ENCODE results near the gene FNDC3A.

FNDC3A gene

DNA sequence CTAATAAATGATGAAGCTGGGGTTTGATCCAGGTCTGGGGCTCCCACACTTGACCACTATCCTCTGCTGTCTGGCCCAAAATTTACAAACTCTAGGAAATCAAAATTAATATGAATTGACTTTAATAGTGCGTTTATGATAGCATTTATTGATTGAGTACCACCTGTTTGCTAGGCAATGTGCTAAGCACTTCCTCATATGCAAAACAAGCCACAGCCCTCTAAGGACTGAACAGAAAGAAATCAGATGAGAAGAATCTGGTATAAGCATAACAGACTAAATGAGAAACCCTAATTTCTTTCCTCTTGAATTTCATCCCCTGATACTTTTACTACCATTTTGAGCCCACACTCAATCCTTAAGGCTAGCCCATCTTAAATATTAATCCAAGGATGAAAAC, 237.8 kb downstream of the FNDC3A start:
- peaks cover 13 to 15% of the 10 kb centered on the region in 2 donors for H3K27me3 ChIP-seq (ENCODE audit: control insufficient read depth in 2 of 2, insufficient read depth in 2 of 2, low read length in 2 of 2)
- H3K4me1 ChIP-seq (ENCODE audit: control insufficient read depth in 2 of 2, insufficient read depth in 2 of 2, low read length in 2 of 2): peaks cover 4 to 7% of the 10 kb centered on the region in 2 donors
- no peaks in the 10 kb centered on the region for H3K9me3 ChIP-seq (ENCODE audit: control insufficient read depth in 2 of 2, low read length in 2 of 2)
- no peak overlapping the region for H3K9ac ChIP-seq (ENCODE audit: low read depth in 1 of 2, low read length in 2 of 2)
- peaks cover under 1 to 3% of the 10 kb centered on the region in 2 donors for H3K36me3 ChIP-seq (ENCODE audit: control insufficient read depth in 2 of 2, insufficient read depth in 2 of 2, low read length in 2 of 2)
- H3K27ac ChIP-seq (ENCODE audit: low read depth in 2 of 2, low read length in 2 of 2): no peak overlapping the region
- H3K4me3 ChIP-seq (ENCODE audit: low read length in 2 of 2): no peak overlapping the region

DNA sequence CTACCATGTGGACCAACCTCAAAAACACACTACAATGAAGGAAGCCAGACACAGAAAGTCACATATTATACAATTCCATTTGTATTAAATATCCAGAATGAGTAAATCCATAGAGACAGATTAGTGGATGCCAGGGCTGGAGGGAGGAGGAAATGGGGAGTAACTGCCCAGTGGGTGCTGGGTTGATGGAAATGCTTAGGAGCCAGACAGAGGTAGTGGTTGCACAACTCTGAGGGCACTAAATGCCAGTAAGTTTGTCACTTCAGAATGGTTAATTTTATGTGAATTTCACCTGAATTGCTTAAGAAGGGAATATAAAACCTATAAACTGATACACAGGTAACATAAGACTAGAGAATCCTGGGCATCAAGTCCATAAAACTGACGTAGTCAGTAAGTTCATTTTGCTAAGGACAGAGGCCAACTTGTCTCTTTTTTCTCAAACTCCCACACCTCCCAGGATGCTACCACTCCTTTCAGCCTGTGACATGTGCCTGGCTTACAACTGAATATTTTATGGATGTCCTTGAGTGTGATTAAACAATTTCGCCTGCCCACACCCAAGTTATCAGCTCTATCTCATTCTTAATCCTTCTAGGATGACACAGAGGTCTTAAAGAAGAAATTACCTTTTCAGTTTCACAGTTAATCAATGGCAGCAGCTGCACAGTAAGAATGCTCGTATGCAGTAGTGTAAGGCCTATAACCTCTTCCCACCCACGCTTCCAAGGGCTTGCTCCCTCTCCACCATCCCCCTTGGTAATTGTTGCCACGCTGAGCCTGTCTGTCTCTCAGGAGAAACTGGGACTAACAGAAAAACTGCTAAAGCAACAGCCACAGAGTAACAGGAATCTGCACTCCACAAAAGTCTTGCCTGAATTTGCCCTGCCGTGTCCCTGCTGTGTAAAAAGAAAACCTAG, 238.5 kb downstream of the FNDC3A start:
- Histone ChIP-seq H3K9me3 (ENCODE audit: control insufficient read depth in 2 of 2, low read length in 2 of 2) (no peaks in the 10 kb centered on the region), H3K36me3 (ENCODE audit: control insufficient read depth in 2 of 2, insufficient read depth in 2 of 2, low read length in 2 of 2) (peaks cover 0 to 3% of the 10 kb centered on the region in 2 donors), H3K9ac (ENCODE audit: low read depth in 1 of 2, low read length in 2 of 2) (no peak overlapping the region), H3K4me1 (ENCODE audit: control insufficient read depth in 2 of 2, insufficient read depth in 2 of 2, low read length in 2 of 2) (peaks cover 4 to 9% of the 10 kb centered on the region in 2 donors), H3K27ac (ENCODE audit: low read depth in 2 of 2, low read length in 2 of 2) (no peak overlapping the region), H3K4me3 (ENCODE audit: low read length in 2 of 2) (no peak overlapping the region), H3K27me3 (ENCODE audit: control insufficient read depth in 2 of 2, insufficient read depth in 2 of 2, low read length in 2 of 2) (peaks cover 18 to 19% of the 10 kb centered on the region in 2 donors)

- Histone ChIP-seq H3K27ac (ENCODE audit: low read depth in 2 of 2, low read length in 2 of 2) (peak overlapping the region in 1 of 2 donors; percentile 26), H3K9me3 (ENCODE audit: control insufficient read depth in 2 of 2, low read length in 2 of 2) (no peaks in the 10 kb centered on the region)
These were observed 239.2 kb downstream of the FNDC3A start for GRCh38 chr13:49214917-49215376.

DNA sequence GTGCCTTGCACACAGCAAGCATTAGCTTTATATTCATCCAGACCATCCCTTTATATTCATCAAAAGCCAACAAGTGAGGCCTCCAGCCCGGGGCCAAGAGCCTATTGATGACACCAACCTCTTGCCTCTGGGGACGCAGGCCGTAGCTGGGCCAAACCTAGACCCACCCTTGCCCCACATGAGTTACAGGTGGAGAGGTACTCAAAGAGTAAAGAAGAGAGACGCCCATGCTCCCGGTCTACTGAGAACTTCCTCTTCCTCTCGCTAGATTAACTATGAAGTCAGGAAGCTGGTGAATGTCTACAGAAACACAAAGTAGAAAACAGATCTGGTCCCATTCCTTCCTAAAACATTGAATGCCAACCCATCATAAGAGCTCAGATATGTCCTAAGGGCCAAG, 240.6 kb downstream of the FNDC3A start:
- no peak overlapping the region for H3K27ac ChIP-seq (ENCODE audit: low read depth in 2 of 2, low read length in 2 of 2)
- H3K4me1 ChIP-seq (ENCODE audit: control insufficient read depth in 2 of 2, insufficient read depth in 2 of 2, low read length in 2 of 2): peaks cover 7 to 15% of the 10 kb centered on the region in 2 donors
- H3K36me3 ChIP-seq (ENCODE audit: control insufficient read depth in 2 of 2, insufficient read depth in 2 of 2, low read length in 2 of 2): no peaks in the 10 kb centered on the region
- H3K9me3 ChIP-seq (ENCODE audit: control insufficient read depth in 2 of 2, low read length in 2 of 2): no peaks in the 10 kb centered on the region
- no peak overlapping the region for H3K9ac ChIP-seq (ENCODE audit: low read depth in 1 of 2, low read length in 2 of 2)
- H3K4me3 ChIP-seq (ENCODE audit: low read length in 2 of 2): no peak overlapping the region
- H3K27me3 ChIP-seq (ENCODE audit: control insufficient read depth in 2 of 2, insufficient read depth in 2 of 2, low read length in 2 of 2): peaks cover 30 to 32% of the 10 kb centered on the region in 2 donors

More at GRCh38 chr13:49214917-49215376, 239.2 kb downstream of the FNDC3A start:
- Histone ChIP-seq H3K27me3 (ENCODE audit: control insufficient read depth in 2 of 2, insufficient read depth in 2 of 2, low read length in 2 of 2) (peaks cover 22 to 25% of the 10 kb centered on the region in 2 donors), H3K4me3 (ENCODE audit: low read length in 2 of 2) (no peak overlapping the region), H3K9ac (ENCODE audit: low read depth in 1 of 2, low read length in 2 of 2) (no peak overlapping the region), H3K36me3 (ENCODE audit: control insufficient read depth in 2 of 2, insufficient read depth in 2 of 2, low read length in 2 of 2) (no peaks in the 10 kb centered on the region), H3K4me1 (ENCODE audit: control insufficient read depth in 2 of 2, insufficient read depth in 2 of 2, low read length in 2 of 2) (peaks cover 4 to 9% of the 10 kb centered on the region in 2 donors)

- H3K27me3 ChIP-seq (ENCODE audit: control insufficient read depth in 2 of 2, insufficient read depth in 2 of 2, low read length in 2 of 2): peaks cover 38 to 43% of the 10 kb centered on the region in 2 donors
These were observed 242.3 kb downstream of the FNDC3A start for GRCh38 chr13:49217962-49218492.

DNA sequence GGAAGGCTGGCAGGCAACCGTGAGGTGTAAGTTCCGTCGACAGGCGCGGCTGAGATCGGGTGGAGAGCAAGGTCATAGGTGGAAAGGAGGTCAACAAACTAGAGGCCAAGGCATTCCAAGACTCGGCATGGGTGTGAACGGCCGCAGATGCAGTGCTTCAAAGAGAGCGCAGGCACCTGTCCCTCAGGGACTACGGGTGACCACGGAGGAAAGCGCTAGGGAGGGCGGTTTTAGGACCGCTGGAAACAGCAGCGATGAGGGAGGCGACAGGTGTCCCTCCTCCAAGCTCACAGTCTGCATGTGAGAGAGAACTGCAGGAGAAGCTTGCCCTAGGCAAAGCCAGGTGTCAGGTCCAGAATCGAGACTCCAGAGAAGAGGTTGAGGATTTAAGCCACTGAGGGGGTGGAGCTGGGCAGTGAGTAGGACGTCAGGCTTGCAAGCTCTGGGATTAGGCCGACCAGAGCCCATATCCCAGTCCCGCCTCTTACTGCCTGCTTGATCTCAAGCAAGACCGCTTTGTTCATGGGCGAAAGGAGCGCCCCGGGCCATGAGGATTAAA, 242.9 kb downstream of the FNDC3A start:
- Histone ChIP-seq H3K36me3 (ENCODE audit: control insufficient read depth in 2 of 2, insufficient read depth in 2 of 2, low read length in 2 of 2) (no peaks in the 10 kb centered on the region), H3K27ac (ENCODE audit: low read depth in 2 of 2, low read length in 2 of 2) (no peak overlapping the region), H3K4me1 (ENCODE audit: control insufficient read depth in 2 of 2, insufficient read depth in 2 of 2, low read length in 2 of 2) (peaks cover 7 to 15% of the 10 kb centered on the region in 2 donors), H3K9me3 (ENCODE audit: control insufficient read depth in 2 of 2, low read length in 2 of 2) (no peaks in the 10 kb centered on the region), H3K27me3 (ENCODE audit: control insufficient read depth in 2 of 2, insufficient read depth in 2 of 2, low read length in 2 of 2) (peaks cover 38 to 43% of the 10 kb centered on the region in 2 donors), H3K4me3 (ENCODE audit: low read length in 2 of 2) (no peak overlapping the region), H3K9ac (ENCODE audit: low read depth in 1 of 2, low read length in 2 of 2) (no peak overlapping the region)

More at GRCh38 chr13:49217962-49218492, 242.3 kb downstream of the FNDC3A start:
- H3K27ac ChIP-seq (ENCODE audit: low read depth in 2 of 2, low read length in 2 of 2): no peak overlapping the region
- no peak overlapping the region for H3K9ac ChIP-seq (ENCODE audit: low read depth in 1 of 2, low read length in 2 of 2)
- H3K36me3 ChIP-seq (ENCODE audit: control insufficient read depth in 2 of 2, insufficient read depth in 2 of 2, low read length in 2 of 2): no peaks in the 10 kb centered on the region
- H3K4me3 ChIP-seq (ENCODE audit: low read length in 2 of 2): no peak overlapping the region
- peaks cover 7 to 15% of the 10 kb centered on the region in 2 donors for H3K4me1 ChIP-seq (ENCODE audit: control insufficient read depth in 2 of 2, insufficient read depth in 2 of 2, low read length in 2 of 2)
- no peaks in the 10 kb centered on the region for H3K9me3 ChIP-seq (ENCODE audit: control insufficient read depth in 2 of 2, low read length in 2 of 2)

DNA sequence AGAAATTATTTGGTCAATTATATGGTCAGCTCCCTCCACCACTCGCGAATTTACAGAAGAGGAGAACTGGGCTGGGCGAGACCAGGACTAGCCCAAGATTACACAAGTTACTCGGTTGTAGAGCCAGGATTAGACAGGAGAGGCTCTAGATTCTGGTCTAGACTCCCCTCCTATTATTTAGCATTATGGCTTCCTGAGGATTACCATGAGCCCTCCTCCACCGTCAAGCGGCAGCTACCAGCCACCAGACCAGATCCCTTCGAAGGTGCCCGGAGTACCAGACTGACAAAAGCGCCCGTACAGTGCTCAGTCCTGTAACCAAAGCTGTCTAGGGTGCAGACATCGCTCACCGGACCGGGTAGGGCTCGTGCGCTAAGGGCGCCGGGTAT, 243.9 kb downstream of the FNDC3A start:
- peaks cover 7 to 12% of the 10 kb centered on the region in 2 donors for H3K4me1 ChIP-seq (ENCODE audit: control insufficient read depth in 2 of 2, insufficient read depth in 2 of 2, low read length in 2 of 2)
- peak overlapping the region; percentile 45 to 46 for H3K4me3 ChIP-seq (ENCODE audit: low read length in 2 of 2)
- H3K27ac ChIP-seq (ENCODE audit: low read depth in 2 of 2, low read length in 2 of 2): no peak overlapping the region
- H3K27me3 ChIP-seq (ENCODE audit: control insufficient read depth in 2 of 2, insufficient read depth in 2 of 2, low read length in 2 of 2): peaks cover 41 to 43% of the 10 kb centered on the region in 2 donors
- no peaks in the 10 kb centered on the region for H3K36me3 ChIP-seq (ENCODE audit: control insufficient read depth in 2 of 2, insufficient read depth in 2 of 2, low read length in 2 of 2)
- H3K9ac ChIP-seq (ENCODE audit: low read depth in 1 of 2, low read length in 2 of 2): no peak overlapping the region
- H3K9me3 ChIP-seq (ENCODE audit: control insufficient read depth in 2 of 2, low read length in 2 of 2): no peaks in the 10 kb centered on the region

DNA sequence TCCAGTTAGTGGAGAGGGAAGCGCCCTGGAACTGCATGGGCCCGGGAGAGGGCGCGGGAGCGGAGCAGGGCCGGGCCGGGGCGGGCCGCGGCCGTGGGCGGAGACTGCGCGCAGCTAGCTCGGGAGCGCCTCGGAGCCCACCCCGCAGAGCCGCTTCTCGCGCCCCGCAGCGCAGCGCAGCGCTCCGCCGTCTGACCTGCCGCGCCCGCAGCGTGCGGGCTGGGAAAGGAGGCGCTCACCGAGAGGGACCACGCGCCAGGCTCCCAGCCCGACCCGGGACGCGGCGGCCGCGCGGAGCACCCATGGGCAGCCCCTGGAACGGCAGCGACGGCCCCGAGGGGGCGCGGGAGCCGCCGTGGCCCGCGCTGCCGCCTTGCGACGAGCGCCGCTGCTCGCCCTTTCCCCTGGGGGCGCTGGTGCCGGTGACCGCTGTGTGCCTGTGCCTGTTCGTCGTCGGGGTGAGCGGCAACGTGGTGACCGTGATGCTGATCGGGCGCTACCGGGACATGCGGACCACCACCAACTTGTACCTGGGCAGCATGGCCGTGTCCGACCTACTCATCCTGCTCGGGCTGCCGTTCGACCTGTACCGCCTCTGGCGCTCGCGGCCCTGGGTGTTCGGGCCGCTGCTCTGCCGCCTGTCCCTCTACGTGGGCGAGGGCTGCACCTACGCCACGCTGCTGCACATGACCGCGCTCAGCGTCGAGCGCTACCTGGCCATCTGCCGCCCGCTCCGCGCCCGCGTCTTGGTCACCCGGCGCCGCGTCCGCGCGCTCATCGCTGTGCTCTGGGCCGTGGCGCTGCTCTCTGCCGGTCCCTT, 244.5 kb downstream of the FNDC3A start, which contains the start of gene MLNR:
Gene MLNR, plus strand, starts transcription at position 303 of the 820 bp plus-strand sequence. Its CDS starts 0 bp downstream, at position 303.
- no peaks in the 10 kb centered on the region for H3K9me3 ChIP-seq (ENCODE audit: control insufficient read depth in 2 of 2, low read length in 2 of 2)
- H3K27ac ChIP-seq (ENCODE audit: low read depth in 2 of 2, low read length in 2 of 2): no peak within 1 kb of the TSS
- no peaks in the 10 kb centered on the region for H3K36me3 ChIP-seq (ENCODE audit: control insufficient read depth in 2 of 2, insufficient read depth in 2 of 2, low read length in 2 of 2)
- peak within 1 kb of the TSS; percentile 45 to 46 for H3K4me3 ChIP-seq (ENCODE audit: low read length in 2 of 2)
- H3K4me1 ChIP-seq (ENCODE audit: control insufficient read depth in 2 of 2, insufficient read depth in 2 of 2, low read length in 2 of 2): peaks cover 4 to 9% of the 10 kb centered on the region in 2 donors
- no peak within 1 kb of the TSS for H3K9ac ChIP-seq (ENCODE audit: low read depth in 1 of 2, low read length in 2 of 2)
- peaks cover 43 to 44% of the 10 kb centered on the region in 2 donors for H3K27me3 ChIP-seq (ENCODE audit: control insufficient read depth in 2 of 2, insufficient read depth in 2 of 2, low read length in 2 of 2)

GRCh38 chr13:49220856-49221589, 245.3 kb downstream of the FNDC3A start:
- Histone ChIP-seq H3K36me3 (ENCODE audit: control insufficient read depth in 2 of 2, insufficient read depth in 2 of 2, low read length in 2 of 2) (no peaks in the 10 kb centered on the region), H3K4me1 (ENCODE audit: control insufficient read depth in 2 of 2, insufficient read depth in 2 of 2, low read length in 2 of 2) (peaks cover 4 to 9% of the 10 kb centered on the region in 2 donors), H3K9ac (ENCODE audit: low read depth in 1 of 2, low read length in 2 of 2) (no peak overlapping the region), H3K27ac (ENCODE audit: low read depth in 2 of 2, low read length in 2 of 2) (no peak overlapping the region), H3K9me3 (ENCODE audit: control insufficient read depth in 2 of 2, low read length in 2 of 2) (no peaks in the 10 kb centered on the region), H3K4me3 (ENCODE audit: low read length in 2 of 2) (no peak overlapping the region), H3K27me3 (ENCODE audit: control insufficient read depth in 2 of 2, insufficient read depth in 2 of 2, low read length in 2 of 2) (peaks cover 43 to 44% of the 10 kb centered on the region in 2 donors)

All from mucosa of rectum (tissue), 2 donors.